GM15510 (cell line): ENCODE measurements around the gene CDKAL1.

Experiments
- POLR2A ChIP-seq: IDR thresholded peaks from 3 replicates; pipeline ENCODE4 v1.6.1; 2011; ENCODE audit warnings: borderline replicate concordance; ENCODE audit not compliant: insufficient read length; ENCODE audit errors: extremely low read depth

The CDKAL1 gene

GRCh38 chr6:21099338-21100314 is 565.4 kb downstream of the CDKAL1 start:
- TF ChIP-seq POLR2A = no peak

GRCh38 chr6:21100991-21101390 is 566.7 kb downstream of the CDKAL1 start:
- no peak for TF ChIP-seq POLR2A

- TF ChIP-seq POLR2A = no peak
These were observed 567.4 kb downstream of the CDKAL1 start for GRCh38 chr6:21101694-21102093.

GRCh38 chr6:21102201-21102600 is 567.9 kb downstream of the CDKAL1 start:
- no peak for TF ChIP-seq POLR2A

GRCh38 chr6:21102624-21103023 is 568.4 kb downstream of the CDKAL1 start:
- no peak for TF ChIP-seq POLR2A

- TF ChIP-seq POLR2A = no peak
These were observed 569.5 kb downstream of the CDKAL1 start for GRCh38 chr6:21103626-21104224.

GRCh38 chr6:21104288-21104687 is 570.0 kb downstream of the CDKAL1 start:
- no peak for TF ChIP-seq POLR2A

GRCh38 chr6:21107796-21108195 is 573.5 kb downstream of the CDKAL1 start:
- no peak for TF ChIP-seq POLR2A

- no peak for TF ChIP-seq POLR2A
These were observed 575.3 kb downstream of the CDKAL1 start for GRCh38 chr6:21109391-21110178.

- TF ChIP-seq POLR2A = no peak
These were observed 576.4 kb downstream of the CDKAL1 start for GRCh38 chr6:21110684-21111083.

- TF ChIP-seq POLR2A = no peak
These were observed 577.0 kb downstream of the CDKAL1 start for GRCh38 chr6:21111093-21111725.

- TF ChIP-seq POLR2A = no peak
These were observed 580.9 kb downstream of the CDKAL1 start for GRCh38 chr6:21115111-21115510.

- TF ChIP-seq POLR2A = no peak
These were observed 582.5 kb downstream of the CDKAL1 start for GRCh38 chr6:21116736-21117135.

GRCh38 chr6:21118216-21118780 is 584.0 kb downstream of the CDKAL1 start:
- TF ChIP-seq POLR2A = no peak
